Aorta (tissue), 5 donors: ENCODE data around the gene SMPD1. TPM values are rescaled to one million over a fixed set of nuclear protein-coding genes. Genes with fewer than 3 reads are reported as not detected.
A peak's percentile ranks its signal among the peaks of the same experiment; 100 is the strongest.

Experiments used
- ATAC-seq: fragments of 200-7000 bp; cut with Tn5 transposase; one replicate; pipeline ENCODE4 v1.9.1; 2022; ENCODE audit warnings: moderate library complexity; ENCODE audit not compliant: low FRiP score
- DNase-seq, 2 donors: peaks; one replicate each; pipeline ENCODE4 v3.0.0-alpha.2; 2020
- H3K27ac ChIP-seq, 2 donors: one replicate each; pipeline ENCODE4 v1.5.1; 2013; ENCODE audit warnings: low read length in 2 of 2, mild to moderate bottlenecking in 2 of 2, moderate library complexity in 2 of 2, control low read depth in 1 of 2, inconsistent platforms in 1 of 2, low read depth in 1 of 2
- H3K27me3 ChIP-seq, 2 donors: one replicate each; pipeline ENCODE4 v1.6.1; 2013; ENCODE audit warnings: control low read depth in 1 of 2, low read length in 1 of 2, mild to moderate bottlenecking in 1 of 2, moderate library complexity in 1 of 2; ENCODE audit not compliant: insufficient read depth in 2 of 2, control insufficient read depth in 1 of 2
- H3K36me3 ChIP-seq, 2 donors: one replicate each; pipeline ENCODE4 v1.6.1; 2013; ENCODE audit warnings: control low read depth in 1 of 2, low read length in 1 of 2, mild to moderate bottlenecking in 1 of 2; ENCODE audit not compliant: insufficient read depth in 2 of 2, control insufficient read depth in 1 of 2
- H3K4me1 ChIP-seq, 2 donors: one replicate each; pipeline ENCODE4 v1.6.1; 2013; ENCODE audit warnings: low read length in 2 of 2, control low read depth in 1 of 2, mild to moderate bottlenecking in 1 of 2, moderate library complexity in 1 of 2; ENCODE audit not compliant: insufficient read depth in 2 of 2, control insufficient read depth in 1 of 2
- H3K4me3 ChIP-seq, 2 donors: one replicate each; pipeline ENCODE4 v1.5.1; 2013; ENCODE audit warnings: low read length in 2 of 2, control low read depth in 1 of 2, mild to moderate bottlenecking in 1 of 2
- H3K9me3 ChIP-seq: one replicate; pipeline ENCODE4 v1.6.1; 2013; ENCODE audit warnings: mild to moderate bottlenecking, low read length; ENCODE audit not compliant: control insufficient read depth
- WGBS, 2 donors: extraction: QIAGEN DNeasy Blood & Tissue Kit; methylation state at CpG; one replicate each; pipeline ENCODE4 v1.1.7; 2013; 5-methylcytosine and 5-hydroxymethylcytosine counted together
- intact Hi-C, 2 donors: fragments of 100-400 bp; cut with DNase I; formaldehyde crosslinking; loops; one replicate each; pipeline versions ENCODE4 v1.14.2 to v1.15.0; 2022
- polyA plus RNA-seq, 2 donors: library from polyadenylated mRNA; stranded (reverse); fragments of 200-250 nt; gene quantifications; one replicate each; pipeline ENCODE4 v1.2.3, GENCODE V29; 2013
- total RNA-seq, 2 donors: library from RNA; stranded (reverse); fragmentation: NEBNext Ultra II Directional; extraction: Animal tissue kit (Norgen Biotek cat#: 25700); gene quantifications; one replicate each; pipeline ENCODE4 v1.2.1, GENCODE V29; 2021
- donor health status: healthy with polysubstance abuse.
- donor health status: Bipolar disorder and iron deficiency.
- donor health status: DM: no; HTN: no; CAD: no.
- donor health status: DM: no; HTN: no; CAD: no.
- donor health status: DM: yes; HTN: yes; CAD: no.

Gene SMPD1
- total and polyA plus RNA-seq, 4 donors = 10.0 to 45.5 (median 34.8) TPM

GRCh38 chr11:6433998-6434660 is 43.9 kb downstream of the SMPD1 start:
- H3K36me3 ChIP-seq = no peaks in the 10 kb centered on the region
- H3K27ac ChIP-seq = no peak overlapping the region
- no peaks in the 10 kb centered on the region for H3K27me3 ChIP-seq
- WGBS, 2 donors = 78 to 81% methylated on average over 5 of the region's 5 CpGs
- H3K4me3 ChIP-seq = no peak overlapping the region
- intact Hi-C loops = no loop called here
- H3K4me1 ChIP-seq = no peaks in the 10 kb centered on the region
- ATAC-seq (no peak), DNase-seq (no peak)
- H3K9me3 ChIP-seq = no peaks in the 10 kb centered on the region

GRCh38 chr11:6437423-6437822 is 47.1 kb downstream of the SMPD1 start:
- H3K36me3 ChIP-seq = no peaks in the 10 kb centered on the region
- ATAC-seq (no peak), DNase-seq (no peak)
- no peaks in the 10 kb centered on the region for H3K4me1 ChIP-seq
- H3K27me3 ChIP-seq = no peaks in the 10 kb centered on the region
- 90 to 93% methylated on average over 12 of the region's 12 CpGs for WGBS, 2 donors
- intact Hi-C loops = loop anchor here in 1 of 2 donors (5.0 kb wide), 1 partner anchor 35 kb away; the partner anchor contains the start of gene TRIM3
- no peak overlapping the region for H3K27ac ChIP-seq
- no peak overlapping the region for H3K4me3 ChIP-seq
- H3K9me3 ChIP-seq = no peaks in the 10 kb centered on the region

GRCh38 chr11:6437993-6438392 is 47.7 kb downstream of the SMPD1 start:
- intact Hi-C loops = loop anchor here in 1 of 2 donors (2.0 to 5.0 kb wide), 2 partner anchors 34 to 57 kb away; partner anchors contain the start of gene TRIM3
- no peaks in the 10 kb centered on the region for H3K36me3 ChIP-seq
- DNase-seq (no peak), ATAC-seq (no peak)
- H3K4me1 ChIP-seq = no peaks in the 10 kb centered on the region
- H3K27me3 ChIP-seq = no peaks in the 10 kb centered on the region
- H3K4me3 ChIP-seq = no peak overlapping the region
- WGBS, 2 donors = 82 to 83% methylated on average over 3 of the region's 3 CpGs
- no peak overlapping the region for H3K27ac ChIP-seq
- H3K9me3 ChIP-seq = no peaks in the 10 kb centered on the region

- Histone ChIP-seq H3K4me1 (no peaks in the 10 kb centered on the region), H3K4me3 (no peak overlapping the region), H3K9me3 (no peaks in the 10 kb centered on the region), H3K27ac (no peak overlapping the region), H3K27me3 (no peaks in the 10 kb centered on the region), H3K36me3 (no peaks in the 10 kb centered on the region)
- intact Hi-C loops = loop anchor here in 1 of 2 donors (2.0 to 5.0 kb wide), 2 partner anchors 33 to 58 kb away; partner anchors contain the start of gene TRIM3
- DNase-seq (peak in 1 of 2 donors; percentile 70), ATAC-seq (no peak)
- WGBS, 2 donors = 0% methylated on average over 1 of the region's 1 CpG
Measured at GRCh38 chr11:6438979-6439571, 48.8 kb downstream of the SMPD1 start.

GRCh38 chr11:6440906-6441358 is 50.7 kb downstream of the SMPD1 start, which contains the start of gene HPX:
Gene HPX, minus strand, starts transcription at chr11:6440987. Its CDS starts 24 bp downstream, at chr11:6440963.
- Histone ChIP-seq H3K27ac (peak within 1 kb of the TSS in 1 of 2 donors; percentile 59), H3K4me3 (no peak within 1 kb of the TSS), H3K27me3 (no peaks in the 10 kb centered on the region), H3K9me3 (no peaks in the 10 kb centered on the region), H3K36me3 (no peaks in the 10 kb centered on the region), H3K4me1 (no peaks in the 10 kb centered on the region)
- 58 to 64% methylated on average over 3 of the region's 3 CpGs for WGBS, 2 donors
- DNase-seq (no peak), ATAC-seq (no peak)
- intact Hi-C loops = loop anchor here (5.0 kb wide), 2 partner anchors 64 to 66 kb away; no protein-coding TSS in a partner anchor

- no peaks in the 10 kb centered on the region for H3K36me3 ChIP-seq
- H3K9me3 ChIP-seq = no peaks in the 10 kb centered on the region
- H3K27ac ChIP-seq = peak overlapping the region; percentile 23 to 85
- WGBS, 2 donors = 56 to 64% methylated on average over 4 of the region's 4 CpGs
- no peaks in the 10 kb centered on the region for H3K4me1 ChIP-seq
- intact Hi-C loops = loop anchor here (5.0 kb wide), 2 partner anchors 65 kb away; no protein-coding TSS in a partner anchor
- no peaks in the 10 kb centered on the region for H3K27me3 ChIP-seq
- H3K4me3 ChIP-seq = no peak overlapping the region
- DNase-seq (no peak), ATAC-seq (no peak)
Measured at GRCh38 chr11:6442441-6442840, 52.2 kb downstream of the SMPD1 start.

- Histone ChIP-seq H3K4me1 (no peaks in the 10 kb centered on the region), H3K36me3 (peaks cover 0 to 3% of the 10 kb centered on the region in 2 donors), H3K27me3 (no peaks in the 10 kb centered on the region), H3K4me3 (no peak overlapping the region), H3K27ac (no peak overlapping the region), H3K9me3 (no peaks in the 10 kb centered on the region)
- peak; percentile 58 to 78 for DNase-seq
- intact Hi-C loops = loop anchor here (2.0 to 5.0 kb wide), 3 partner anchors 64 to 66 kb away; no protein-coding TSS in a partner anchor
- peak; percentile 82 for ATAC-seq
- 40 to 41% methylated on average over 5 of the region's 5 CpGs for WGBS, 2 donors
Measured at GRCh38 chr11:6443269-6444003, 53.2 kb downstream of the SMPD1 start.
